OCI-LY1 (cell line): Measurements from ENCODE around the gene EYA2.

Source experiments
- H2AFZ ChIP-seq: fragments of 200-600 bp; sonication (generic), shearing (Covaris generic); 2 replicates; pipeline ENCODE4 v1.6.0; 2014; ENCODE audit warnings: antibody characterized with exemption, mild to moderate bottlenecking, low read length
- H3F3A ChIP-seq: fragments of 200-600 bp; sonication (generic), shearing (Covaris generic); 2 replicates; pipeline ENCODE4 v1.6.0; 2014; ENCODE audit warnings: mild to moderate bottlenecking, antibody characterized with exemption, low read length, moderate library complexity; ENCODE audit not compliant: insufficient read depth
- H3K27ac ChIP-seq: fragments of 200-600 bp; sonication (generic); 2 replicates; pipeline ENCODE4 v1.5.1; 2014; ENCODE audit warnings: low read length, mixed run types, mild to moderate bottlenecking, low read depth; ENCODE audit not compliant: poor library complexity, severe bottlenecking
- H3K27me3 ChIP-seq: fragments of 200-600 bp; sonication (generic); 2 replicates; pipeline ENCODE4 v1.6.0; 2014; ENCODE audit warnings: antibody characterized with exemption, mild to moderate bottlenecking, low read length, moderate library complexity; ENCODE audit not compliant: insufficient read depth
- H3K36me3 ChIP-seq: fragments of 200-600 bp; sonication (generic); 2 replicates; pipeline ENCODE4 v1.6.1; 2014; ENCODE audit warnings: mild to moderate bottlenecking, antibody characterized with exemption, low read length, moderate library complexity, mixed read lengths; ENCODE audit not compliant: insufficient read depth
- H3K4me1 ChIP-seq: fragments of 200-600 bp; sonication (generic); 2 replicates; pipeline ENCODE4 v1.5.1; 2014; ENCODE audit warnings: mild to moderate bottlenecking, low read length, moderate library complexity; ENCODE audit not compliant: insufficient read depth, severe bottlenecking
- H3K4me2 ChIP-seq: fragments of 200-600 bp; sonication (generic), shearing (Covaris generic); 2 replicates; pipeline ENCODE4 v1.6.1; 2014; ENCODE audit warnings: low read length
- H3K4me3 ChIP-seq: fragments of 200-600 bp; sonication (generic); 2 replicates; pipeline ENCODE4 v1.5.1; 2014; ENCODE audit warnings: low read length, low read depth, mild to moderate bottlenecking, mixed read lengths; ENCODE audit not compliant: poor library complexity, severe bottlenecking
- H3K79me2 ChIP-seq: fragments of 200-600 bp; shearing (Covaris generic); 2 replicates; pipeline ENCODE4 v1.6.1; 2016; ENCODE audit warnings: mixed run types, low read length, mixed read lengths; ENCODE audit not compliant: insufficient read depth
- H3K9ac ChIP-seq: fragments of 200-600 bp; sonication (generic), shearing (Covaris generic); 2 replicates; pipeline ENCODE4 v1.6.1; 2014; ENCODE audit warnings: mild to moderate bottlenecking, low read length, mixed read lengths
- H3K9me2 ChIP-seq: fragments of 200-600 bp; sonication (generic), shearing (Covaris generic); 2 replicates; pipeline ENCODE4 v1.6.1; 2014; ENCODE audit warnings: low read depth, mild to moderate bottlenecking, low read length, mixed read lengths
- H3K9me3 ChIP-seq: fragments of 200-600 bp; shearing (Covaris generic); 2 replicates; pipeline ENCODE4 v1.6.1; 2014; ENCODE audit warnings: low read length, mixed read lengths
- H4K20me1 ChIP-seq: fragments of 200-600 bp; sonication (generic), shearing (Covaris generic); 2 replicates; pipeline ENCODE4 v1.6.0; 2016; ENCODE audit warnings: mild to moderate bottlenecking, low read length; ENCODE audit not compliant: insufficient read depth
- EZH2 ChIP-seq: fragments of 200-600 bp; sonication (generic), shearing (Covaris generic); IDR thresholded peaks from 2 replicates; pipeline ENCODE4 v1.8.0; 2017; ENCODE audit warnings: borderline replicate concordance, mixed run types, mild to moderate bottlenecking, antibody characterized with exemption, low read length, moderate library complexity, mixed read lengths
- TF ChIP-seq, protein P1 (sequence below): fragments of 200-600 bp; sonication (generic), shearing (Covaris generic); IDR thresholded peaks from 2 replicates; pipeline ENCODE4 v1.5.1; 2017; ENCODE audit warnings: mild to moderate bottlenecking, antibody characterized with exemption, low read length, moderate library complexity, mixed read lengths

Gene EYA2

DNA sequence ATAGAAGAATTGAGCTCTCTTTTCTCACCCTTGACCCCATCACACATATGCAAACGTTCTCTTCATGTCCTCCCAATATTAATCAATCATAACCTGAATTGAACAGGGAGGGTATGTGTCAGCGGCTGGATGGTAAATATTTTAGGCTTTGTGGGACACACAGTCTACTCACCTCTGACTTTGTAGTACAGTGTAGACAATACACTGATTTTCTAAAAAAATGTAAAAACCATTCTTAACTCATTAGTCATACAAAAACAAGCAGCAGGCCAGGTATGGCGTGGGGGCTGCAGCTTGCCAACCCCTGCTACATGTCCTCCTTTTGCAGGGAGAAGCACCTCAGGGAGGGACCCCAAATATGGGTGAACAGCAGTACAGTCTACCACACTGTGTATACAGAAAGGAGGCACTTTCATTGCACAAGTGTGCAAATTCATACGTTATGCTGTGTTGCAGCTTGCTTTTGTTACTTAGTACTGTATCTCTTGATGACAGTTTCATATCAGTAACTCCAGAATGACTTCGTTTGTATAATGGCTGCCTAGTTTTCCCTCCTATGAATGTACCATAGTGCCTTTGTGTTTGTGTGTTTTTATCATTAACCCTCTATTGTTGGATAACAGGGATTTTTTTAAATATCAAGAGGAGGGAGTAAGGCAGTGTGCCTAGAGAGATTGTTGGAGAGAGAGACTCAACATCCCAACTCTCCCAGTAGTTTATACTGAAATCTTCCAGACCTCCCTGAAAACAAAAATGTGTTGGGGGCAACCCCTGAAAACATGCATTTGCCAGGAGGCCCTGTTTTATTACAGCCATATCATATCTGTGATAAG, 247.5 kb downstream of the EYA2 start:
- no peaks in the 10 kb centered on the region for H4K20me1 ChIP-seq
- H3K4me2 ChIP-seq, result no peak overlapping the region
- H3K27ac ChIP-seq, result no peak overlapping the region
- H3K4me1 ChIP-seq, result no peaks in the 10 kb centered on the region
- H3F3A ChIP-seq, result no peaks in the 10 kb centered on the region; the same call in 1 of the 2 replicates
- H3K9me3 ChIP-seq, result 0 out of 2 replicates have a peak, but pooled peaks cover 3% of the 10 kb centered on the region
- H2AFZ ChIP-seq, result no peak overlapping the region
- H3K27me3 ChIP-seq, result peaks cover under 1% of the 10 kb centered on the region; the same call in 1 of the 2 replicates
- no peaks in the 10 kb centered on the region for H3K79me2 ChIP-seq
- H3K4me3 ChIP-seq, result no peak overlapping the region
- no peaks in the 10 kb centered on the region for H3K36me3 ChIP-seq
- no peak for TF ChIP-seq EZH2
- TF ChIP-seq, protein P1, sequence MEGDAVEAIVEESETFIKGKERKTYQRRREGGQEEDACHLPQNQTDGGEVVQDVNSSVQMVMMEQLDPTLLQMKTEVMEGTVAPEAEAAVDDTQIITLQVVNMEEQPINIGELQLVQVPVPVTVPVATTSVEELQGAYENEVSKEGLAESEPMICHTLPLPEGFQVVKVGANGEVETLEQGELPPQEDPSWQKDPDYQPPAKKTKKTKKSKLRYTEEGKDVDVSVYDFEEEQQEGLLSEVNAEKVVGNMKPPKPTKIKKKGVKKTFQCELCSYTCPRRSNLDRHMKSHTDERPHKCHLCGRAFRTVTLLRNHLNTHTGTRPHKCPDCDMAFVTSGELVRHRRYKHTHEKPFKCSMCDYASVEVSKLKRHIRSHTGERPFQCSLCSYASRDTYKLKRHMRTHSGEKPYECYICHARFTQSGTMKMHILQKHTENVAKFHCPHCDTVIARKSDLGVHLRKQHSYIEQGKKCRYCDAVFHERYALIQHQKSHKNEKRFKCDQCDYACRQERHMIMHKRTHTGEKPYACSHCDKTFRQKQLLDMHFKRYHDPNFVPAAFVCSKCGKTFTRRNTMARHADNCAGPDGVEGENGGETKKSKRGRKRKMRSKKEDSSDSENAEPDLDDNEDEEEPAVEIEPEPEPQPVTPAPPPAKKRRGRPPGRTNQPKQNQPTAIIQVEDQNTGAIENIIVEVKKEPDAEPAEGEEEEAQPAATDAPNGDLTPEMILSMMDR, result no peak
- H3K9ac ChIP-seq, result no peak overlapping the region
- H3K9me2 ChIP-seq, result no peaks in the 10 kb centered on the region

DNA sequence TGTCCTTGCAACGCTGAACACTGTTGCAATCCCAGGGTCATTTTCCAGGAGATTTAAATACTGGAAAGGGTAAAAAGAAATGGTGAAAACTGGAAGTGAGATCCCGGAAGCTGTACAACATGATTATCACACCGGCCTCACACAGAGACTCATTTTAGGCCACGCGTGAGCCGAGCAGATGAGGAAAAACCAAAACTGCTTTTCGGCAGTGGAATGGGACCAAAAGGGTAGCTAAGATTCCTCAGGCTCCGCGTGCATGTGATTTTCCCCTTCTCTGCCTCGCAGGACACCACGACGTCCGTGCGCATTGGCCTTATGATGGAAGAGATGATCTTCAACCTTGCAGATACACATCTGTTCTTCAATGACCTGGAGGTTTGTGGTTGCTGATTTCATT, 248.1 kb downstream of the EYA2 start:
- Histone ChIP-seq H3K36me3 (no peaks in the 10 kb centered on the region), H3K27me3 (peaks cover 4% of the 10 kb centered on the region; the same call in 1 of the 2 replicates)

DNA sequence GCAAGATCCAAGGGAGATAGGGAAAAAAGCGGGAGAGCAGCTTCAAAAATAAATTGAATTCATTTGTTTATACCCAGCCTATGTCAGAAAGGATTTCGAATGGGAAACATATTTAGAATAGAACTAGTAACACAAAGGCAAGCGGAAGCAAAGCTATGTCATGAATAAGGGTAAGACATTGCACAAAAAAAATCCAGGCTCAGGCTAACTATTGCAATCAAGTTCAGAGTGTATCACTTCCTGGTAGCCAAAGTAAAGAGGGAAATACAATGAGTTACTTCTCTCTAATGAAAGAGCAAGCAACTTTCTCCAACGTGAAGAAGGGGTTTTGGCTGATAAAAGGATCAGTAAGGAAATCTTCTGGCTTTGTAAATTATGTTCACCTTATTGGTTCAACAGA, 249.0 kb downstream of the EYA2 start:
- Histone ChIP-seq H3K27me3 (peaks cover 4% of the 10 kb centered on the region; the same call in 1 of the 2 replicates), H2AFZ (no peak overlapping the region), H3K9me3 (0 out of 2 replicates have a peak, but pooled peaks cover 3% of the 10 kb centered on the region), H3K4me1 (no peaks in the 10 kb centered on the region), H3K4me2 (no peak overlapping the region), H3K79me2 (no peaks in the 10 kb centered on the region), H3K9me2 (no peaks in the 10 kb centered on the region), H3F3A (no peaks in the 10 kb centered on the region; the same call in 1 of the 2 replicates), H3K9ac (no peak overlapping the region), H4K20me1 (no peaks in the 10 kb centered on the region), H3K27ac (no peak overlapping the region), H3K4me3 (no peak overlapping the region), H3K36me3 (no peaks in the 10 kb centered on the region)
- TF ChIP-seq EZH2, result no peak
- TF ChIP-seq, protein P1, result no peak

More for the DNA sequence above, 248.1 kb downstream of the EYA2 start:
- no peaks in the 10 kb centered on the region for H3K79me2 ChIP-seq
- no peaks in the 10 kb centered on the region; the same call in 1 of the 2 replicates for H3F3A ChIP-seq
- H4K20me1 ChIP-seq, result no peaks in the 10 kb centered on the region
- no peak overlapping the region for H3K9ac ChIP-seq
- no peak overlapping the region for H3K27ac ChIP-seq
- H2AFZ ChIP-seq, result no peak overlapping the region
- H3K4me1 ChIP-seq, result no peaks in the 10 kb centered on the region
- H3K9me2 ChIP-seq, result no peaks in the 10 kb centered on the region
- no peak overlapping the region for H3K4me3 ChIP-seq
- H3K4me2 ChIP-seq, result no peak overlapping the region
- TF ChIP-seq EZH2, result no peak
- TF ChIP-seq, protein P1, result no peak
- 0 out of 2 replicates have a peak, but pooled peaks cover 3% of the 10 kb centered on the region for H3K9me3 ChIP-seq
